Activated naive CD8-positive, alpha-beta T cell treated with anti-CD3 and anti-CD28 coated beads, Interleukin-2, amount 10 ng/mL, durations not matched to agents 7 days and 5 days (primary cell): ENCODE results near the gene PSMD1. TPM values are rescaled to one million over a fixed set of nuclear protein-coding genes. Genes with fewer than 3 reads are reported as not detected.
A peak's percentile ranks its signal among the peaks of the same experiment; 100 is the strongest.
"Not testable (repeated sequence)": the region's sequence is repeated elsewhere in the genome, so short reads cannot be mapped to it uniquely, and the experiment has no call there.

Experiments used
- ATAC-seq: fragments of 150-1000 bp; cut with Tn5 transposase; one replicate; pipeline ENCODE4 v1.10.0; 2021; ENCODE audit warnings: low read depth, moderate library complexity
- POLR2A ChIA-PET: fragments of 350-600 bp; sonication (Branson Sonifier 250); formaldehyde crosslinking; loops from one replicate; lab custom pipeline; 2021; ENCODE audit warnings: antibody characterized with exemption; lab: Charles Lee
- DNase-seq: peaks from one replicate; pipeline ENCODE4 v3.0.0; 2021
- H3K27ac Mint-ChIP-seq: one replicate; pipeline ENCODE4 v1.8.0; 2022; ENCODE audit warnings: mild to moderate bottlenecking, mixed read lengths
- H3K27me3 Mint-ChIP-seq: one replicate; pipeline ENCODE4 v1.8.0; 2022; ENCODE audit warnings: mild to moderate bottlenecking, moderate library complexity, mixed read lengths
- H3K36me3 Mint-ChIP-seq: one replicate; pipeline ENCODE4 v1.8.0; 2021; ENCODE audit warnings: mild to moderate bottlenecking, mixed read lengths
- H3K4me1 Mint-ChIP-seq: one replicate; pipeline ENCODE4 v1.8.0; 2021; ENCODE audit warnings: mixed read lengths
- H3K4me3 Mint-ChIP-seq: one replicate; pipeline ENCODE4 v1.8.0; 2022; ENCODE audit warnings: mild to moderate bottlenecking, moderate library complexity, mixed read lengths
- H3K9me3 Mint-ChIP-seq: one replicate; pipeline ENCODE4 v1.8.0; 2021; ENCODE audit warnings: mixed read lengths
- total RNA-seq, 2 experiments: library from RNA; stranded (reverse); gene quantifications; one replicate each; pipeline ENCODE4 v1.2.3, GENCODE V29; 2021

PSMD1 gene
- total RNA-seq, 2 experiments from 2014 or later: 64.0 to 65.4 TPM

- no peak overlapping the region for H3K4me3 Mint-ChIP-seq
- H3K27me3 Mint-ChIP-seq: no peaks in the 10 kb centered on the region
- peaks cover 35% of the 10 kb centered on the region for H3K36me3 Mint-ChIP-seq
- POLR2A ChIA-PET: no interaction called here
- H3K9me3 Mint-ChIP-seq: no peaks in the 10 kb centered on the region
- H3K27ac Mint-ChIP-seq: no peak overlapping the region
- no peaks in the 10 kb centered on the region for H3K4me1 Mint-ChIP-seq
- no peak for ATAC-seq
- DNase-seq: no peak
Measured at GRCh38 chr2:231169488-231169887, 112.8 kb downstream of the PSMD1 start.

DNA sequence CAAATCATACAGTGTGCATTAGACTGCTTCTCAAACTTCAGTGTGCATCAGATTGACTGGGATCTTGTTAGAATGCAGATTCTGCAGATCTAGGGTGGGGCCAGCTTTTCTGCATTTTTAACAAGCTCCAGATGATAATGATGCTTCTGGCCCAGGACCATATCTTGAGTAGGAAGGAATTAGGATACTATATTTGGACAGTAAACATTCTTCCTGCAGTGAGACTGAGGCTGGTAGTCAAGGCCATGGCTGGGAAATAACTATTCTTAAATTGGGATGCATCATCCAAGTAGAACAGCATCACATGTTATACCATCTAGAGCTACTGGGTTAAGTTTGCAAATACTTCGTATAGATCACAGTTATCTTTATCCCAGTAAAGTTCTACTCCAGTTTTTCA is 113.4 kb downstream of the PSMD1 start:
- H3K4me1 Mint-ChIP-seq: no peaks in the 10 kb centered on the region
- DNase-seq (no peak), ATAC-seq (no peak)
- H3K27ac Mint-ChIP-seq: no peak overlapping the region
- H3K4me3 Mint-ChIP-seq: no peak overlapping the region
- peaks cover 36% of the 10 kb centered on the region for H3K36me3 Mint-ChIP-seq
- POLR2A ChIA-PET: no interaction called here
- no peaks in the 10 kb centered on the region for H3K27me3 Mint-ChIP-seq
- no peaks in the 10 kb centered on the region for H3K9me3 Mint-ChIP-seq

DNA sequence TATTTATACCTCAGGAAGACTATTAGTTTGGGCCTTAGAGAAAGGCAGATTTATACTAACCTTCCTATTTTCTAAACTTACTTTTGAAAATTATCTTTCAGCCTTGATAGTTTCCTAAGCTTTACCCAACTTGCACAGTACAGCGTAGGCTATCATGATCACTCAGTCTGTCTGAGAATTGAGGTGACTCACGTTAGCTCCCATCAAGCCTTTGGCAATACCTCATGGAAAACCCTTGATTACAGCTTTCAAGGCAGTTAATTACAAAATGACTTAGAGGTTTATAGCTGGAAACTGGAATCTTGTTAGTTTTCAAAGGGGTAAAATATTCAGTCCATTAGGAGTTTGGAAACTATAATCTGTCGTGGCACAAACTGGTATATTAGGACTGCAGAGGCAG is 115.4 kb downstream of the PSMD1 start:
- Mint-ChIP-seq H3K9me3 (no peaks in the 10 kb centered on the region), H3K36me3 (peaks cover 33% of the 10 kb centered on the region), H3K27me3 (no peaks in the 10 kb centered on the region), H3K27ac (no peak overlapping the region), H3K4me3 (no peak overlapping the region), H3K4me1 (no peaks in the 10 kb centered on the region)
- no peak for ATAC-seq
- DNase-seq: no peak
- POLR2A ChIA-PET: no interaction called here

GRCh38 chr2:231174211-231174651 is 117.6 kb downstream of the PSMD1 start:
- no peaks in the 10 kb centered on the region for H3K27me3 Mint-ChIP-seq
- POLR2A ChIA-PET: no interaction called here
- no peaks in the 10 kb centered on the region for H3K4me1 Mint-ChIP-seq
- H3K27ac Mint-ChIP-seq: no peak overlapping the region
- DNase-seq (no peak), ATAC-seq (no peak)
- H3K4me3 Mint-ChIP-seq: no peak overlapping the region
- no peaks in the 10 kb centered on the region for H3K9me3 Mint-ChIP-seq
- H3K36me3 Mint-ChIP-seq: peaks cover 30% of the 10 kb centered on the region

DNA sequence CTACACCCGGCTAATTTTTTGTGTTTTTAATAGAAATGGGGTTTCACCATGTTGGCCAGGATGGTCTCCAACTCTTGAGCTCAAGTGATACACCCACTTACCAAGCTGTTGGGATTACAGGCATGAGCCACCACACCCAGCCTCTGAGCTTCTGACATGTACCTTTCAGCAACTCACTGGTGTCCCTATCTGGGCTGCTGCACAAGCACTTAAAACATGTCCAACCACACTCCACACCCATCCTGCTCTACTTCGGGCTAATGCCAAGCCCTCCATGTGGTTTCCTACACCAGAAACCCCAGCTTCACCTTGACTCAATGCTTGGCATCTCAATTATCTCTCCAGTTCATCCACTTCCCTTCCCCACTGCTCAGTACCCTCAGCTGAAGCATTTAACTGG is 119.4 kb downstream of the PSMD1 start:
- H3K27ac Mint-ChIP-seq: no peak overlapping the region

DNA sequence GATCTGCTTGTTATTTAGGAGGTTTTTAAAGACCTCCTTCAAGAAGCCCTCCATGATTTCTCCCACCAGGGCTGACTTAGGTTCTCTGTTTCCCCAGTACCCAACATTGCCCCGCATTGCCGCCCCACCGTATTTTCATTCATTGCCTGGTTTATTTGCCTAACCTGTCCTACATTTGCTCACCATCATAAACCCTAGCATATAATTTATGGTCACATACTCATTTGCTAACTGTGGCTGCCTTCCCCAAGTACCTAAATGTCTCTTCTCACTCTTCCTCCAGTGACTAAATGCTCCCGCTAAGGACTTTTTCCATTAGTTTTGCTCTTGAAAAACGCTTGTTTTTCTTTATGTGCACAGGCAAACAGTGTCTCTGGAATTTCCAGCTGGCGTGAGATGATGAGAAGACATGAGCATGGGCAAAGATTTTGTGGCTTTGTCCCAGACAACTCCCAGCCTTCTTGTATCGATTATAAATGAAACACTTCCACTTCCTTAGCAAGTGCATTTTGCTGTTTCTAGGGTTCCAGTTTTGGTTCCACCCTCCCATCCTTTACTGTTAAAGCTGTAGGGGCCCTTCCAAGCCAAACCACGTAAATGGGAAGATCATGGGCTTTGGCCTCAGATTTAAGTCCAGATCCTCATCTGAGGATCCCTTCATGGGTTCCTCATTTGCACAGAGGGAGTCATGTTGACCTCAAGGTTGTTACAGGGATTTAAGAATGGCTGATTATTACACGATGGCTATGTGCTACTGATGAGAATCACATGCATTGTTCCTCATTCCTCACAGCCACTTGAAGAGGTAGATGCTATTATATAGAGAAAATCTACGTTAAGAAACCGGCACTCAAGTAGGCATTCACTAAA is 120.7 kb downstream of the PSMD1 start:
- Mint-ChIP-seq H3K27me3 (no peaks in the 10 kb centered on the region), H3K9me3 (no peaks in the 10 kb centered on the region), H3K27ac (peak overlapping the region; percentile 39), H3K4me3 (no peak overlapping the region), H3K36me3 (peaks cover 18% of the 10 kb centered on the region), H3K4me1 (peaks cover 9% of the 10 kb centered on the region)
- POLR2A ChIA-PET: no interaction called here
- ATAC-seq (no peak), DNase-seq (no peak)

More for the DNA sequence above, 119.4 kb downstream of the PSMD1 start:
- Mint-ChIP-seq H3K27me3 (no peaks in the 10 kb centered on the region), H3K9me3 (no peaks in the 10 kb centered on the region), H3K36me3 (peaks cover 21% of the 10 kb centered on the region), H3K4me1 (peaks cover 9% of the 10 kb centered on the region), H3K4me3 (no peak overlapping the region)
- ATAC-seq: no peak
- POLR2A ChIA-PET: no interaction called here
- no peak for DNase-seq

GRCh38 chr2:231178805-231179204 is 122.1 kb downstream of the PSMD1 start:
- H3K4me1 Mint-ChIP-seq, DNase-seq, H3K9me3 Mint-ChIP-seq, H3K27ac Mint-ChIP-seq, H3K27me3 Mint-ChIP-seq, POLR2A ChIA-PET, ATAC-seq, H3K4me3 Mint-ChIP-seq: not testable (repeated sequence)
- H3K36me3 Mint-ChIP-seq: peaks cover 13% of the 10 kb centered on the region

DNA sequence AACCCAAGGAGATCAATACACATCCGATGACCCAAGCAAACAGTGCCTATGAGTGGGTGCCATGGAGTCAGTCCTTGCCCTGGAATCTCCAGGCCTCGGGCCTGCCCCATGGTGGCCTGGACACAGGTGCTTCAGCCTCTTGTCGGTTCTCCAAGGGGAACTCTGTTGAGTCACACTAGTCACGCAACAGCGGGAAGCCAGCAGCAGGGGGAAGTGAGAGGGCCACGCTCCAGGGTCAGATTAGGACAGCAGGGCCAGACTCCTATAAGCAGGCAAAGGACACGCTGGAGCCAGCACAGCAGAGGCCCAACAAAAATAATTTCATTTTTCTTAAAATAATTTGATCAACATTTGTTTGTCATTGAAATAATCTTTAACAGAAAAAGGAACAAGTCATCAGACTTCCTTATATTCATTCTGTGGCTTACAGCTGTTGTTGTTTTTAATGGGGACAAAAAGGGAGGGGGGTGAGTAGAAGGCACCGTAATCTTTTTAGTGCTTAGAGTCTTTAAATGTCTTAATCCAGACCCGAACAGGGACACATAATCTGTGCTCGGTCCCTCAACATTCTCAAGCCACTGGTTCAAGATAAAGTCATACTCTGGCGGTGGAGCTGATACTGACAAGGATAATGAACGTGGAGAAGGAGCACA is 125.3 kb downstream of the PSMD1 start:
- Mint-ChIP-seq H3K4me3 (no peak overlapping the region), H3K4me1 (peaks cover 9% of the 10 kb centered on the region), H3K27me3 (peaks cover 3% of the 10 kb centered on the region), H3K9me3 (no peaks in the 10 kb centered on the region), H3K27ac (no peak overlapping the region), H3K36me3 (peaks cover 6% of the 10 kb centered on the region)
- ATAC-seq (no peak), DNase-seq (no peak)
- POLR2A ChIA-PET: no interaction called here

- H3K4me3 Mint-ChIP-seq: no peak overlapping the region
- no peak overlapping the region for H3K27ac Mint-ChIP-seq
- no peak for ATAC-seq
- DNase-seq: no peak
- POLR2A ChIA-PET: no interaction called here
- H3K4me1 Mint-ChIP-seq: peaks cover 9% of the 10 kb centered on the region
- no peaks in the 10 kb centered on the region for H3K9me3 Mint-ChIP-seq
- H3K36me3 Mint-ChIP-seq: peaks cover under 1% of the 10 kb centered on the region
- peaks cover 6% of the 10 kb centered on the region for H3K27me3 Mint-ChIP-seq
Measured at GRCh38 chr2:231182513-231182899, 125.8 kb downstream of the PSMD1 start.

DNA sequence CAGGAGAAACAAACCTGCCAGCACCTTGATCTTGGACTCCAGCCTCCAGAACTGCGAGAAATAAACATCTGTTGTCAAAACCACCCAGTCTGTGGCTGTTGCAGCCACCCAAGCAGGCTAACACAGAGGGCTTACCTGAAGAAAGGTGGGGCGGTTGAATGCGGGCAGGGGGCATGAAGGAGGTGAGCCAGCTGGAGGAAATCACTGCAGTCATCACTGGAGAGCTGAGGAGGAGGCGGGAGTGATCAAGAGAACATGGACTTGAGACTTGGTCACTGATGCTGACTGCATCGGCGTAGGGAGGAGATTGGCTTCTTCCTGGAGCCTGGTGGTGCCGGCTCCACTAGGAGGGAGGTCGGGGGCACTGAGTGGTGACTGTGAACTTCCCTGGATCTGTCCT is 127.2 kb downstream of the PSMD1 start:
- H3K4me1 Mint-ChIP-seq: peaks cover 9% of the 10 kb centered on the region
- no peaks in the 10 kb centered on the region for H3K36me3 Mint-ChIP-seq
- DNase-seq (no peak), ATAC-seq (no peak)
- H3K9me3 Mint-ChIP-seq: no peaks in the 10 kb centered on the region
- H3K27ac Mint-ChIP-seq: no peak overlapping the region
- H3K4me3 Mint-ChIP-seq: no peak overlapping the region
- POLR2A ChIA-PET: no interaction called here
- H3K27me3 Mint-ChIP-seq: peaks cover 17% of the 10 kb centered on the region

DNA sequence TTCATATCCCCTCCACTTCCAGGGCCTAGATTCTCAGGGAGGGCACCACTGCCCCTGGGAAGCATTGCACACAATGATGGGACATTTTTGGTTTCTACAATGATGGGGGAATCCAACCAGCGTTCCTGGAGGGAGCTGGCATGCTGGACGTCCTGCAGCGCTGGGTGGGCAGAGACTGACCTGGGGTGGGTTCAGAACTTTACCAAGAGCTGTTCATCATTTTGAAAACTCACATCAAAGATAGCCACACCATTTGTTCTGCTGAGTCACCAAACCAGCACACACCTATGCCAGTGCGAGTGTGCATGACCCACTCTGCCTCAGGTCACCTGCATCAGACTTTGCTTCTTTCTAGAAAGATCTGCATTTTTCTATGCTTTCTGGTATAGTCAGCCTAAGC is 127.7 kb downstream of the PSMD1 start:
- Mint-ChIP-seq H3K27me3 (peaks cover 19% of the 10 kb centered on the region), H3K4me1 (peaks cover 9% of the 10 kb centered on the region), H3K9me3 (no peaks in the 10 kb centered on the region), H3K36me3 (no peaks in the 10 kb centered on the region), H3K4me3 (no peak overlapping the region), H3K27ac (no peak overlapping the region)
- DNase-seq (no peak), ATAC-seq (no peak)
- POLR2A ChIA-PET: no interaction called here

- H3K4me1 Mint-ChIP-seq: peaks cover 2% of the 10 kb centered on the region
- peaks cover 24% of the 10 kb centered on the region for H3K27me3 Mint-ChIP-seq
- no peak overlapping the region for H3K4me3 Mint-ChIP-seq
- no peaks in the 10 kb centered on the region for H3K9me3 Mint-ChIP-seq
- ATAC-seq (no peak), DNase-seq (no peak)
- POLR2A ChIA-PET: no interaction called here
- no peak overlapping the region for H3K27ac Mint-ChIP-seq
- no peaks in the 10 kb centered on the region for H3K36me3 Mint-ChIP-seq
Measured at GRCh38 chr2:231185050-231185725, 128.5 kb downstream of the PSMD1 start.

GRCh38 chr2:231185886-231186285 is 129.2 kb downstream of the PSMD1 start:
- DNase-seq (no peak), ATAC-seq (no peak)
- Mint-ChIP-seq H3K36me3 (no peaks in the 10 kb centered on the region), H3K27ac (no peak overlapping the region), H3K9me3 (no peaks in the 10 kb centered on the region), H3K4me1 (no peaks in the 10 kb centered on the region), H3K27me3 (peaks cover 26% of the 10 kb centered on the region), H3K4me3 (no peak overlapping the region)
- POLR2A ChIA-PET: no interaction called here
